OCI-LY1 (cell line): ENCODE data around the gene GRIN2A.

Experiments
- H2AFZ ChIP-seq: fragments of 200-600 bp; sonication (generic), shearing (Covaris generic); 2 replicates; pipeline ENCODE4 v1.6.0; 2014; ENCODE audit warnings: antibody characterized with exemption, mild to moderate bottlenecking, low read length
- H3F3A ChIP-seq: fragments of 200-600 bp; sonication (generic), shearing (Covaris generic); 2 replicates; pipeline ENCODE4 v1.6.0; 2014; ENCODE audit warnings: mild to moderate bottlenecking, antibody characterized with exemption, low read length, moderate library complexity; ENCODE audit not compliant: insufficient read depth
- H3K27ac ChIP-seq: fragments of 200-600 bp; sonication (generic); 2 replicates; pipeline ENCODE4 v1.5.1; 2014; ENCODE audit warnings: low read length, mixed run types, mild to moderate bottlenecking, low read depth; ENCODE audit not compliant: poor library complexity, severe bottlenecking
- H3K27me3 ChIP-seq: fragments of 200-600 bp; sonication (generic); 2 replicates; pipeline ENCODE4 v1.6.0; 2014; ENCODE audit warnings: antibody characterized with exemption, mild to moderate bottlenecking, low read length, moderate library complexity; ENCODE audit not compliant: insufficient read depth
- H3K36me3 ChIP-seq: fragments of 200-600 bp; sonication (generic); 2 replicates; pipeline ENCODE4 v1.6.1; 2014; ENCODE audit warnings: mild to moderate bottlenecking, antibody characterized with exemption, low read length, moderate library complexity, mixed read lengths; ENCODE audit not compliant: insufficient read depth
- H3K4me1 ChIP-seq: fragments of 200-600 bp; sonication (generic); 2 replicates; pipeline ENCODE4 v1.5.1; 2014; ENCODE audit warnings: mild to moderate bottlenecking, low read length, moderate library complexity; ENCODE audit not compliant: insufficient read depth, severe bottlenecking
- H3K4me2 ChIP-seq: fragments of 200-600 bp; sonication (generic), shearing (Covaris generic); 2 replicates; pipeline ENCODE4 v1.6.1; 2014; ENCODE audit warnings: low read length
- H3K4me3 ChIP-seq: fragments of 200-600 bp; sonication (generic); 2 replicates; pipeline ENCODE4 v1.5.1; 2014; ENCODE audit warnings: low read length, low read depth, mild to moderate bottlenecking, mixed read lengths; ENCODE audit not compliant: poor library complexity, severe bottlenecking
- H3K79me2 ChIP-seq: fragments of 200-600 bp; shearing (Covaris generic); 2 replicates; pipeline ENCODE4 v1.6.1; 2016; ENCODE audit warnings: mixed run types, low read length, mixed read lengths; ENCODE audit not compliant: insufficient read depth
- H3K9ac ChIP-seq: fragments of 200-600 bp; sonication (generic), shearing (Covaris generic); 2 replicates; pipeline ENCODE4 v1.6.1; 2014; ENCODE audit warnings: mild to moderate bottlenecking, low read length, mixed read lengths
- H3K9me2 ChIP-seq: fragments of 200-600 bp; sonication (generic), shearing (Covaris generic); 2 replicates; pipeline ENCODE4 v1.6.1; 2014; ENCODE audit warnings: low read depth, mild to moderate bottlenecking, low read length, mixed read lengths
- H3K9me3 ChIP-seq: fragments of 200-600 bp; shearing (Covaris generic); 2 replicates; pipeline ENCODE4 v1.6.1; 2014; ENCODE audit warnings: low read length, mixed read lengths
- H4K20me1 ChIP-seq: fragments of 200-600 bp; sonication (generic), shearing (Covaris generic); 2 replicates; pipeline ENCODE4 v1.6.0; 2016; ENCODE audit warnings: mild to moderate bottlenecking, low read length; ENCODE audit not compliant: insufficient read depth
- CTCF ChIP-seq: fragments of 200-600 bp; sonication (generic), shearing (Covaris generic); IDR thresholded peaks from 2 replicates; pipeline ENCODE4 v1.5.1; 2017; ENCODE audit warnings: mild to moderate bottlenecking, antibody characterized with exemption, low read length, moderate library complexity, mixed read lengths
- EZH2 ChIP-seq: fragments of 200-600 bp; sonication (generic), shearing (Covaris generic); IDR thresholded peaks from 2 replicates; pipeline ENCODE4 v1.8.0; 2017; ENCODE audit warnings: borderline replicate concordance, mixed run types, mild to moderate bottlenecking, antibody characterized with exemption, low read length, moderate library complexity, mixed read lengths

GRIN2A gene

GRCh38 chr16:10090816-10091215 lies 91.4 kb downstream of the GRIN2A start:
- Histone ChIP-seq H3K9ac (no peak overlapping the region), H3K9me2 (no peaks in the 10 kb centered on the region), H3K36me3 (no peaks in the 10 kb centered on the region)

GRCh38 chr16:10088380-10088793 lies 93.8 kb downstream of the GRIN2A start:
- Histone ChIP-seq H3K9me2 (no peaks in the 10 kb centered on the region), H3K9ac (no peak overlapping the region), H3K27me3 (no peaks in the 10 kb centered on the region), H3F3A (no peaks in the 10 kb centered on the region), H3K4me1 (no peaks in the 10 kb centered on the region), H2AFZ (no peak overlapping the region), H3K36me3 (no peaks in the 10 kb centered on the region), H4K20me1 (no peaks in the 10 kb centered on the region), H3K79me2 (no peaks in the 10 kb centered on the region), H3K4me3 (no peak overlapping the region), H3K27ac (no peak overlapping the region), H3K9me3 (0 out of 2 replicates have a peak, but pooled peaks cover 4% of the 10 kb centered on the region), H3K4me2 (no peak overlapping the region)
- no peak for TF ChIP-seq CTCF

More at GRCh38 chr16:10090816-10091215, 91.4 kb downstream of the GRIN2A start:
- H3K9me3 ChIP-seq = 0 out of 2 replicates have a peak, but pooled peaks cover 4% of the 10 kb centered on the region
- H4K20me1 ChIP-seq = no peaks in the 10 kb centered on the region
- no peaks in the 10 kb centered on the region for H3K79me2 ChIP-seq
- H3K4me1 ChIP-seq = no peaks in the 10 kb centered on the region
- no peaks in the 10 kb centered on the region for H3K27me3 ChIP-seq
- H2AFZ ChIP-seq = no peak overlapping the region
- TF ChIP-seq EZH2 (no peak), CTCF (no peak)
- no peak overlapping the region for H3K4me3 ChIP-seq
- no peak overlapping the region for H3K27ac ChIP-seq
- H3K4me2 ChIP-seq = no peak overlapping the region
- no peaks in the 10 kb centered on the region for H3F3A ChIP-seq

GRCh38 chr16:10087151-10087550 lies 95.1 kb downstream of the GRIN2A start:
- no peak overlapping the region for H3K4me3 ChIP-seq
- H3K27ac ChIP-seq = no peak overlapping the region
- H4K20me1 ChIP-seq = no peaks in the 10 kb centered on the region
- 0 out of 2 replicates have a peak, but pooled peaks cover 4% of the 10 kb centered on the region for H3K9me3 ChIP-seq
- no peaks in the 10 kb centered on the region for H3K9me2 ChIP-seq
- no peak overlapping the region for H3K4me2 ChIP-seq
- TF ChIP-seq EZH2 (no peak), CTCF (no peak)
- H3K36me3 ChIP-seq = no peaks in the 10 kb centered on the region
- no peaks in the 10 kb centered on the region for H3K4me1 ChIP-seq
- H3K27me3 ChIP-seq = no peaks in the 10 kb centered on the region
- no peak overlapping the region for H2AFZ ChIP-seq
- no peaks in the 10 kb centered on the region for H3F3A ChIP-seq
- H3K79me2 ChIP-seq = no peaks in the 10 kb centered on the region
- H3K9ac ChIP-seq = no peak overlapping the region
